ENCODE results near the gene OSTM1.
A peak's percentile ranks its signal among the peaks of the same experiment; 100 is the strongest.

The OSTM1 gene

GRCh38 chr6:108074359-108075144 is at the start of gene OSTM1:
TSS of gene OSTM1 (minus strand) at chr6:108074741. CDS start at chr6:108074651, 90 bp downstream.
- peak; percentile 91 for DNase-seq

- DNase-seq, result no peak
Measured at GRCh38 chr6:108123946-108124345, 49.4 kb upstream of the OSTM1 start.

GRCh38 chr6:108123481-108123929 is 49.0 kb upstream of the OSTM1 start:
- DNase-seq, result no peak

- DNase-seq, result no peak
Measured at GRCh38 chr6:108121612-108122011, 47.1 kb upstream of the OSTM1 start.

GRCh38 chr6:108120311-108120710 is 45.8 kb upstream of the OSTM1 start:
- DNase-seq, result peak; percentile 27

GRCh38 chr6:108119769-108120141 is 45.2 kb upstream of the OSTM1 start:
- no peak for DNase-seq

- no peak for DNase-seq
Measured at GRCh38 chr6:108118810-108119768, 44.5 kb upstream of the OSTM1 start.

- no peak for DNase-seq
Measured at GRCh38 chr6:108118359-108118724, 43.8 kb upstream of the OSTM1 start.

GRCh38 chr6:108117427-108118358 is 43.2 kb upstream of the OSTM1 start:
- DNase-seq, result no peak

GRCh38 chr6:108116546-108117426 is 42.2 kb upstream of the OSTM1 start:
- no peak for DNase-seq

- no peak for DNase-seq
Measured at GRCh38 chr6:108115598-108116058, 41.1 kb upstream of the OSTM1 start.

- DNase-seq, result peak; percentile 37
Measured at GRCh38 chr6:108114841-108115597, 40.5 kb upstream of the OSTM1 start.

GRCh38 chr6:108113557-108114519 is 39.3 kb upstream of the OSTM1 start:
- DNase-seq, result no peak

- DNase-seq, result no peak
Measured at GRCh38 chr6:108108374-108108773, 33.8 kb upstream of the OSTM1 start.

- no peak for DNase-seq
Measured at GRCh38 chr6:108107102-108107501, 32.6 kb upstream of the OSTM1 start.

GRCh38 chr6:108106694-108107093 is 32.2 kb upstream of the OSTM1 start:
- no peak for DNase-seq

GRCh38 chr6:108106261-108106660 is 31.7 kb upstream of the OSTM1 start:
- no peak for DNase-seq

- no peak for DNase-seq
Measured at GRCh38 chr6:108105571-108105970, 31.0 kb upstream of the OSTM1 start.

- DNase-seq, result no peak
Measured at GRCh38 chr6:108102965-108103364, 28.4 kb upstream of the OSTM1 start.
